Measurements from ENCODE around the gene XXYLT1. TPM values are rescaled to one million over a fixed set of nuclear protein-coding genes. Genes with fewer than 3 reads are reported as not detected.
"Not testable (repeated sequence)": the region's sequence is repeated elsewhere in the genome, so short reads cannot be mapped to it uniquely, and the experiment has no call there.

The XXYLT1 gene
- total and polyA plus RNA-seq, 3 experiments from 2014 or later, result 7.9 to 10.5 (median 8.3) TPM

DNA sequence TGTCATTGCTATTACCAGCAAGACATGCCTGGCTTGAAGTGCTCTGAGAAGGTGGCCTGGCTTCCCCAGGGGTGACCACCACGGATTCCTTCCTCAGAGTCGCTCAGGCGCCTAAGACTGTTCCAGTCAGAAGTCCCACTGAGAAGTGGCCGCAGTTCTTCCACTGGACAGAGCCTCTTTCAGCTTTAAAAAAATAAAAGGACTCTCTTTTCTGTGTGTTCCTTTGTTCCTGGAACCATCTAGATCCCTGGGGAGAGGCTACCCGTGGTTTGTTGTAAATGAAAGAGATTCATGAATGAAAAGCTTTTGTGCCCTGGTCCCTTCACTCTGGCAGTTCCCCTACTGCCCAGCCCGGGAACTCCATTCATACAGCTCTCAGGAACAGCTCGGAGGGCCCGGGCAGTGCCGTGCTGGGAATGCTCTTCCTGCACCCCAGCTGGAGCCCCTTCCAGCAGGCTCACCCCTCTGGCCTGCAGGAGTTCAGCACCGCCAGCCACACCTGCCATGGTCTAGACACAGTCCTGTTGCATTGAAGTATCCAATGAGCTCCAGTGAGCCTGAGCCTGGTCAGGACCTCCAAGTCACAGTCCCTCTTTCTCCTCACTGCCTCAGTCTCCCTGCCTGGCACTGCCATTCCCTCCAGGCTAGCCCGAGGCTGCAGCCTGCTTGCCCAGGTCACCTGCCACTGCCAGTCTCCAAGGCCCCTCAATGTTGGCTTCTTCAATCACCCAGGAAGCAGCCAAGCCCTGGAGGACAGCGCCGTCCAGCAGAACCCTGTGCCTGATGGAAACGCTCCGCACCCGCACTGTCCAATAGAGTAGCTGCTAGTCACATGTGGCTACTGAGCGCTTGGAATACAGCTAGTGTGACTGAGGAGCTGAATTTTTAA is 75.4 kb downstream of the XXYLT1 start:
- peaks cover 3% of the 10 kb centered on the region for H3K9me3 ChIP-seq (ENCODE audit: low read length)
- peak overlapping the region; percentile 46 for H3K27ac ChIP-seq (ENCODE audit: low read depth, low read length)
- Mint-ChIP-seq H3K9me3 (peaks cover 4 to 13% (median 12%) of the 10 kb centered on the region in 5 donors), H3K4me1 (peaks cover 15 to 24% (median 18%) of the 10 kb centered on the region in 3 donors), H3K27me3 (no peaks in the 10 kb centered on the region), H3K27ac (no peak overlapping the region), H3K36me3 (peaks cover 7 to 16% (median 7%) of the 10 kb centered on the region in 3 donors), H3K4me3 (no peak overlapping the region)
- no peak overlapping the region for H3K4me3 ChIP-seq (ENCODE audit: low read length)
- H3K27me3 ChIP-seq (ENCODE audit: insufficient read depth, low read length, poor library complexity, severe bottlenecking), result no peaks in the 10 kb centered on the region
- ChIA-PET CTCF (no interaction called here), POLR2A (no interaction called here)
- no peaks in the 10 kb centered on the region for H3K4me1 ChIP-seq (ENCODE audit: insufficient read depth, low read length)
- H3K36me3 ChIP-seq (ENCODE audit: insufficient read depth, low read length), result no peaks in the 10 kb centered on the region
- DNase-seq, result no peak

DNA sequence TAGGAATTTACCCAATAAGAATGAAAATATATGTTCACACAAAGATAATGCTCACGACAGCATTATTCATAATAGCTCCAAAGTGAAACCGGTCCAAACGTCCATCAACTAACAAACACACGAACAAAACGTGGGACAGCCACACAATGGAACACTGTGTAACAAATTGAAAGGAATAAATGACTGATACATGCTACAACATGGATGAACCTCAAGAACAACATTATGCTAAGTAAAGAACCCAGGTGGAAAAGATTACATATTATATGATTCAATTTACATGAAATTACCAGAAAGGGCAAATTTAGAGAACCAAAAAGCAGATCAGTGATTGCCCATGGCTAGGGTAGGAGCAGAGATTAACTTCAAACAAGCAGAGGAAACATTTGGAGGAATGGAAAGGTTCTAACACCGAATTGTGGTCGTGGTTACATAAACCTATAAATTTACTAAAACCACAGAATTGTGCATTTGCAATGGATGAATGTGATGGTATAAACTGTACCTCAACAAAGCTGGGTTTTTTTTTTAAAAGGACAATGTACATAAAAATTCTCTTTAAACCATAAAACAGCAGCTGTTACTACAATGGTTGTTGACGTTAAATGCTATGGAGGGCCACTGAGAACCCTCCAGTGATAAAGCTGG is 76.3 kb downstream of the XXYLT1 start:
- no peaks in the 10 kb centered on the region for H3K36me3 ChIP-seq (ENCODE audit: insufficient read depth, low read length)
- ChIA-PET CTCF (no interaction called here), POLR2A (no interaction called here)
- Mint-ChIP-seq H3K4me1 (peaks cover 15 to 24% (median 18%) of the 10 kb centered on the region in 3 donors), H3K36me3 (peaks cover 8 to 16% (median 8%) of the 10 kb centered on the region in 3 donors), H3K27me3 (no peaks in the 10 kb centered on the region), H3K27ac (peak overlapping the region in 3 of 8 donors; percentile 5 to 41 (median 8)), H3K4me3 (peak overlapping the region in 1 of 7 donors; percentile 25), H3K9me3 (peaks cover 5 to 15% (median 13%) of the 10 kb centered on the region in 5 donors)
- DNase-seq, result no peak
- no peak overlapping the region for H3K4me3 ChIP-seq (ENCODE audit: low read length)
- peaks cover 3% of the 10 kb centered on the region for H3K9me3 ChIP-seq (ENCODE audit: low read length)
- H3K27me3 ChIP-seq (ENCODE audit: insufficient read depth, low read length, poor library complexity, severe bottlenecking), result no peaks in the 10 kb centered on the region
- H3K27ac ChIP-seq (ENCODE audit: low read depth, low read length), result peak overlapping the region; percentile 46
- H3K4me1 ChIP-seq (ENCODE audit: insufficient read depth, low read length), result no peaks in the 10 kb centered on the region

DNA sequence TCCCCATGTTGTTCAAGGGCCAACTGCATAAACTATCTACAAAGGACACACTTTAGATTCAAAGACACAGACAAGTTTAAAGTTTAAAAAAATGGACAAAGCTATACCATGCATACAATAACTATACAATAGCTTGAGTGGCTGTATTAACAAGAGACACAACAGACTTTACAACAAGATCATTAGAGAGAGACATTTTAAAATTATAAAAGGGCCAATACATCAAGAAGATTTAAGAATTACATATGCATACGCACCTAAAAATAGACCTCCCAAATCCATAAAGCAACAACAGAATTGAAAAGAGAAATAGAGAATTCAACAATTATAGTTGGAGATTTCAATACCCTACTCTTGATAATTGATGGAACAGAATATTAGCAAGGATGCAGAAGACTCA is 79.4 kb downstream of the XXYLT1 start:
- ChIA-PET CTCF (no interaction called here), POLR2A (no interaction called here)
- no peak overlapping the region for H3K27ac Mint-ChIP-seq

DNA sequence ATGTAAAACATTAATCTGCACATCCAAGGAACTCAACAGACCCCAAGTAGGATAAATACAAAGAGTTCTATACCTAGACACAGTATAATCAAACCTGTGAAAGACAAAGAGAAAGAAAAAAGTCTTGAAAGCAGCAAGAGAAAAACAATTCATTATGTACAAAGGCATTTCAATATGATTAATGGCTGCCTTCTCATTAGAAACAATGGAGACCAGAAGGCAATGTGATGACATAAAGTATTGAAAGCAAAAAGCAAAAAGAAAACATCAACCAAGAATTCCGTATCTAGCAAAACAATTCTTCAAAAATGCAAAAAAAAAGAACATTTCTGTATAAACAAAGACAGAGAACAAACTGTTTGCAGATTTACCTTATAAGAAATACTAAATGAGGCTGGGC is 81.1 kb downstream of the XXYLT1 start:
- Mint-ChIP-seq H3K36me3 (peaks cover 9 to 21% (median 9%) of the 10 kb centered on the region in 3 donors), H3K9me3 (peaks cover 5 to 18% (median 16%) of the 10 kb centered on the region in 5 donors), H3K4me1 (peaks cover 27 to 28% (median 28%) of the 10 kb centered on the region in 3 donors), H3K27ac (no peak overlapping the region), H3K27me3 (no peaks in the 10 kb centered on the region), H3K4me3 (no peak overlapping the region)
- no peak overlapping the region for H3K4me3 ChIP-seq (ENCODE audit: low read length)
- no peak overlapping the region for H3K27ac ChIP-seq (ENCODE audit: low read depth, low read length)
- H3K36me3 ChIP-seq (ENCODE audit: insufficient read depth, low read length), result no peaks in the 10 kb centered on the region
- DNase-seq, result no peak
- H3K9me3 ChIP-seq (ENCODE audit: low read length), result peaks cover 3% of the 10 kb centered on the region
- H3K27me3 ChIP-seq (ENCODE audit: insufficient read depth, low read length, poor library complexity, severe bottlenecking), result no peaks in the 10 kb centered on the region
- no peaks in the 10 kb centered on the region for H3K4me1 ChIP-seq (ENCODE audit: insufficient read depth, low read length)
- CTCF ChIA-PET, result no interaction called here
- POLR2A ChIA-PET, result no interaction called here

More for the DNA sequence above, 79.4 kb downstream of the XXYLT1 start:
- no peak overlapping the region for H3K4me3 Mint-ChIP-seq
- no peak for DNase-seq
- H3K9me3 Mint-ChIP-seq, result peaks cover 5 to 18% (median 16%) of the 10 kb centered on the region in 5 donors
- H3K27me3 ChIP-seq (ENCODE audit: insufficient read depth, low read length, poor library complexity, severe bottlenecking), result no peaks in the 10 kb centered on the region
- no peaks in the 10 kb centered on the region for H3K27me3 Mint-ChIP-seq
- H3K27ac ChIP-seq (ENCODE audit: low read depth, low read length), result no peak overlapping the region
- H3K9me3 ChIP-seq (ENCODE audit: low read length), result peaks cover 3% of the 10 kb centered on the region
- H3K4me3 ChIP-seq (ENCODE audit: low read length), result no peak overlapping the region
- no peaks in the 10 kb centered on the region for H3K36me3 ChIP-seq (ENCODE audit: insufficient read depth, low read length)
- peaks cover 16 to 18% (median 16%) of the 10 kb centered on the region in 3 donors for H3K4me1 Mint-ChIP-seq
- peaks cover 9 to 19% (median 9%) of the 10 kb centered on the region in 3 donors for H3K36me3 Mint-ChIP-seq
- H3K4me1 ChIP-seq (ENCODE audit: insufficient read depth, low read length), result no peaks in the 10 kb centered on the region

DNA sequence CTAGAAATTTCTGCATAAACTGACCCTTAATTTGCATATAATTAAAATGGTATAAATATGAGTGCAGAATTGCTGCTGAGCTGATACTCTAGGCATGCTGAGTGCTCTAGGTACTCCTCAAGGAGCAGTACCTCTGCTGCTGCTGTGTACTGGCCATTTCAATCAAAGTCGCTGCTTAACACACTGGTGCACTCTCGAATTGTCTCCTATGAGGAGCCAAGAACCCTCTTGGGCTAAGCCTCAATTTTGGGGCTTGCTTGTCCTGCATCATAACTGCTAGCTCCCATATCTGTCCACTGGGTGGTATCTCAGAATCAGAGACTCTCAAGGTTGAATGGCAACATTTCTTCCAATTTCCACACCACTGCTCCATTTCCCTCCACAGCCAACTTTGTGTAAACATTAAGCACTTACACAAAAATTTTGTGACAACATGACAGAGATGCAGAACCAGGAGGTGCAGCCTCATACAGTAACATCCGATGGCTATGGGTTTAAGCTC is 82.5 kb downstream of the XXYLT1 start:
- no peaks in the 10 kb centered on the region for H3K4me1 ChIP-seq (ENCODE audit: insufficient read depth, low read length)
- ChIA-PET CTCF (interaction anchor here (1.2 kb wide), 1 partner anchor 10 kb away, joined by 3 read pairs; no protein-coding TSS in a partner anchor), POLR2A (no interaction called here)
- no peaks in the 10 kb centered on the region for H3K36me3 ChIP-seq (ENCODE audit: insufficient read depth, low read length)
- H3K4me3 ChIP-seq (ENCODE audit: low read length), result no peak overlapping the region
- H3K27me3 ChIP-seq (ENCODE audit: insufficient read depth, low read length, poor library complexity, severe bottlenecking), result no peaks in the 10 kb centered on the region
- no peak overlapping the region for H3K4me3 Mint-ChIP-seq
- no peak overlapping the region for H3K27ac Mint-ChIP-seq
- DNase-seq, result no peak
- H3K9me3 Mint-ChIP-seq, result peaks cover 5 to 18% (median 16%) of the 10 kb centered on the region in 5 donors
- H3K36me3 Mint-ChIP-seq, result peaks cover 9 to 26% (median 9%) of the 10 kb centered on the region in 3 donors
- H3K4me1 Mint-ChIP-seq, result peaks cover 27 to 33% (median 28%) of the 10 kb centered on the region in 3 donors
- no peak overlapping the region for H3K27ac ChIP-seq (ENCODE audit: low read depth, low read length)
- H3K9me3 ChIP-seq (ENCODE audit: low read length), result peaks cover 3% of the 10 kb centered on the region
- no peaks in the 10 kb centered on the region for H3K27me3 Mint-ChIP-seq

DNA sequence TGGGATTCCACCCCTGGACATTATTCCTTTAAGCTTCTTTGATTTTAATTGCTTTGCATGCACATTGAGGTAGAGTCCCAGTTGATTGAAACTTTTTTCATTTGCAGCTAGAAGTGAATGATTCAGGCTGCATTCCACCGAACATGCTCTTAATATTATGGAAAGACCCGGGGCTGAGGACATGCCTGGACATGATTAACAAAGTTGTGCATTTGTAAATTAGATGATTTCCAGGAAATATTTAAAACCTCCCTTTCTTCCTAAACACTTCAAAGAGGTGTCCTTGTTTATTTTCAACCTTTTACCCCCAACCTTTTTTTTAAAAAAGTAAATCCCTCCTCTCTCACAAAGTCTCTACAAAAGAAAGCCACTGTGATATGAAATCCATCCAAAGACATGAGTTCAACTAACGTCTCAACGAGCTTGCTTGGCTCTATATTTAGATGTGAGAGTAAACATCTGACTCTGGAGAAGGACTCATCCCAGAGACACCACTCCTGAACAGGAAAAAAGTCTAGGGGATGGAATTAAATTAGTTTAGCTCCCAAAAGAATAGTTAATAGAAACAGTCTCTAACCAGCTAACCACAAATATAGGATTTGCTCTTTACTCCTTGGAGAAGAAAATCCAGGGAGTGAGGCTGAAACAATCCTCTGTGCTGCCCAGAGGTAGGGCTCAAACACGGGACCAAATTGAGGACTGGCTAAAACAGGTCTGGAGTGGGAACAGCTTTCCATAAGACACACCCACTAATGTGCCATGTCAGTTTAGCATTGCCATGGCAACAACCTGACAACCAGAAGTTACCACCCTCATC is 83.1 kb downstream of the XXYLT1 start:
- Mint-ChIP-seq H3K9me3 (peaks cover 5 to 18% (median 16%) of the 10 kb centered on the region in 5 donors), H3K36me3 (peaks cover 9 to 26% (median 9%) of the 10 kb centered on the region in 3 donors), H3K4me1 (peaks cover 31 to 40% (median 34%) of the 10 kb centered on the region in 3 donors), H3K27me3 (no peaks in the 10 kb centered on the region), H3K4me3 (no peak overlapping the region), H3K27ac (no peak overlapping the region)
- Histone ChIP-seq H3K27ac (ENCODE audit: low read depth, low read length) (no peak overlapping the region), H3K36me3 (ENCODE audit: insufficient read depth, low read length) (no peaks in the 10 kb centered on the region), H3K27me3 (ENCODE audit: insufficient read depth, low read length, poor library complexity, severe bottlenecking) (no peaks in the 10 kb centered on the region), H3K9me3 (ENCODE audit: low read length) (peaks cover 3% of the 10 kb centered on the region), H3K4me3 (ENCODE audit: low read length) (no peak overlapping the region), H3K4me1 (ENCODE audit: insufficient read depth, low read length) (no peaks in the 10 kb centered on the region)
- CTCF ChIA-PET, result interaction anchor here (1.2 kb wide), 1 partner anchor 10 kb away, joined by 3 read pairs; no protein-coding TSS in a partner anchor
- no peak for DNase-seq
- POLR2A ChIA-PET, result no interaction called here

DNA sequence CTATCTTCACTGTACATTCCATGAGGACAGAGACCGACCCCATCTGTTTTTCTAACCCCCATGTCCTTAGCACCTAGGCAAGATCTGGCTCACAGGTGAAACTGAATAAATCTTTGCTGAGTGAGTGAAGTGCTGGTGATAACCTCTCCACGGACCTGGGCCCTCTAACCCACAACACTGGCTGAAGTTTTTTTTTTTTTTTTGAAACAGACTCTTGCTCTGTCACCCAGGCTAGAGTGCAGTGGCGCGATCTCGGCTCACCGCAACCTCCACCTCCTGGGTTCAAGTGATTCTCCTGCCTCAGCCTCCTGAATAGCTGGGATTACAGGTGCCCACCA is 84.3 kb downstream of the XXYLT1 start:
- CTCF ChIA-PET; H3K4me3 ChIP-seq (ENCODE audit: low read length); H3K27me3 Mint-ChIP-seq; H3K9me3 ChIP-seq (ENCODE audit: low read length); POLR2A ChIA-PET; DNase-seq; H3K27ac ChIP-seq (ENCODE audit: low read depth, low read length); H3K36me3 ChIP-seq (ENCODE audit: insufficient read depth, low read length); H3K4me1 ChIP-seq (ENCODE audit: insufficient read depth, low read length); H3K27me3 ChIP-seq (ENCODE audit: insufficient read depth, low read length, poor library complexity, severe bottlenecking): not testable (repeated sequence)
- H3K36me3 Mint-ChIP-seq, result peaks cover 6 to 19% (median 7%) of the 10 kb centered on the region in 3 donors
- H3K27ac Mint-ChIP-seq, result peak overlapping the region in 4 of 8 donors; percentile 12 to 84 (median 62)
- H3K4me3 Mint-ChIP-seq, result peak overlapping the region in 1 of 7 donors; percentile 7
- peaks cover 3 to 15% (median 12%) of the 10 kb centered on the region in 5 donors for H3K9me3 Mint-ChIP-seq
- peaks cover 36 to 51% (median 40%) of the 10 kb centered on the region in 3 donors for H3K4me1 Mint-ChIP-seq
